Thyroid gland (tissue), 4 donors: ENCODE data around the gene ANXA2. TPM values are rescaled to one million over a fixed set of nuclear protein-coding genes. Genes with fewer than 3 reads are reported as not detected.

ENCODE experiments used
- DNase-seq, 2 donors: peaks; one replicate each; pipeline ENCODE4 v3.0.0-alpha.2; 2019
- H3K27ac ChIP-seq, 3 donors: fragments of 200-600 bp; sonication (generic); 1 replicate in 2 of 3; 2 replicates in 1 of 3; pipeline ENCODE4 v1.5.1; 2016 to 2019; ENCODE audit warnings: mild to moderate bottlenecking in 1 of 3, moderate library complexity in 1 of 3
- H3K27me3 ChIP-seq: fragments of 200-600 bp; sonication (generic); one replicate; pipeline ENCODE4 v1.5.1; 2019
- H3K36me3 ChIP-seq, 2 donors: fragments of 200-600 bp; sonication (generic); one replicate each; pipeline ENCODE4 v1.5.1; 2016 to 2019
- H3K4me1 ChIP-seq, 2 donors: fragments of 200-600 bp; sonication (generic); one replicate each; pipeline ENCODE4 v1.5.1; 2017 to 2019
- H3K4me3 ChIP-seq, 3 donors: fragments of 200-600 bp; sonication (generic); replicated peaks in 1 of 3; 1 replicate in 2 of 3; 2 replicates in 1 of 3; pipeline ENCODE4 v1.5.1; 2016; ENCODE audit warnings: mild to moderate bottlenecking in 1 of 3
- H3K9me3 ChIP-seq: fragments of 200-600 bp; sonication (generic); one replicate; pipeline ENCODE4 v1.5.1; 2017
- POLR2A ChIP-seq, 2 donors: fragments of 450-650 bp; IDR thresholded peaks; one replicate each; pipeline ENCODE4 v1.6.1; 2017; ENCODE audit warnings: antibody characterized with exemption in 2 of 2, mild to moderate bottlenecking in 2 of 2, moderate library complexity in 1 of 2
- WGBS, 2 donors: methylation state at CpG; one replicate each; pipeline ENCODE4 v1.1.5; 2017; 5-methylcytosine and 5-hydroxymethylcytosine counted together
- intact Hi-C: fragments of 100-400 bp; cut with DNase I; formaldehyde crosslinking; loops from one replicate; pipeline ENCODE4 v1.15.1; 2023
- total RNA-seq, 4 donors: library from RNA; depleted of rRNA; stranded (reverse); fragments of >200 nt; gene quantifications; one replicate each; pipeline ENCODE4 v1.2.3, GENCODE V29; 2016
- TF ChIP-seq, protein P1 (sequence below), 6 experiments: fragments of 200-600 bp in 3 of 6; fragments of 450-650 bp in 3 of 6; sonication (generic) in 3 of 6; IDR thresholded peaks; one replicate each; pipeline ENCODE4 v1.5.1; 2016 to 2019; ENCODE audit warnings: antibody characterized with exemption in 6 of 6, mild to moderate bottlenecking in 2 of 6, inconsistent platforms in 1 of 6, moderate library complexity in 1 of 6

Gene ANXA2
- total RNA-seq, 4 donors from 2014 or later, result 436 to 796 (median 612) TPM

DNA sequence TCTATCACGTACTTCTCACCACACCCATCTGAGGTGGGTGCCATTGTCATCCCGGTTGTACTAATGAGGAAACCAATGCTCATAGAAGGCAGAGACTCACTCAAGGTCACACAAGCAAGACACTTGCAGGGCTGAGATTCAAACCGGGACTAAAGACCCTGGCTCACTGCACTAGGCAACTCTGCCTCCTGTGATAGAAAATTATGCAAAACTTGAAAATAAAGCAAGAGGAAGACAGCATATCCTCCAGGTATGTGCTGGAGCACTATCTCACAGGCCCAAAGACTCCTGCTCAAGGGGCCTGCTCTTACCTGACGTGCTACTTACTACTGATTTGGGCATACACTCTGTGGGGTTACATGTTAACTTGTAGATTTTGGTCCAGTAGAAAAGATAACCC, 25.6 kb downstream of the ANXA2 start:
- WGBS, 2 donors, result 90 to 96% methylated on average over 4 of the region's 4 CpGs
- Histone ChIP-seq H3K4me1 (peaks cover 85 to 89% of the 10 kb centered on the region in 2 donors), H3K9me3 (no peaks in the 10 kb centered on the region), H3K4me3 (no peak overlapping the region), H3K27ac (peak overlapping the region in 2 of 3 donors; percentile 89 to 96), H3K27me3 (no peaks in the 10 kb centered on the region), H3K36me3 (peaks cover 5 to 7% of the 10 kb centered on the region in 2 donors)
- TF ChIP-seq, protein P1, sequence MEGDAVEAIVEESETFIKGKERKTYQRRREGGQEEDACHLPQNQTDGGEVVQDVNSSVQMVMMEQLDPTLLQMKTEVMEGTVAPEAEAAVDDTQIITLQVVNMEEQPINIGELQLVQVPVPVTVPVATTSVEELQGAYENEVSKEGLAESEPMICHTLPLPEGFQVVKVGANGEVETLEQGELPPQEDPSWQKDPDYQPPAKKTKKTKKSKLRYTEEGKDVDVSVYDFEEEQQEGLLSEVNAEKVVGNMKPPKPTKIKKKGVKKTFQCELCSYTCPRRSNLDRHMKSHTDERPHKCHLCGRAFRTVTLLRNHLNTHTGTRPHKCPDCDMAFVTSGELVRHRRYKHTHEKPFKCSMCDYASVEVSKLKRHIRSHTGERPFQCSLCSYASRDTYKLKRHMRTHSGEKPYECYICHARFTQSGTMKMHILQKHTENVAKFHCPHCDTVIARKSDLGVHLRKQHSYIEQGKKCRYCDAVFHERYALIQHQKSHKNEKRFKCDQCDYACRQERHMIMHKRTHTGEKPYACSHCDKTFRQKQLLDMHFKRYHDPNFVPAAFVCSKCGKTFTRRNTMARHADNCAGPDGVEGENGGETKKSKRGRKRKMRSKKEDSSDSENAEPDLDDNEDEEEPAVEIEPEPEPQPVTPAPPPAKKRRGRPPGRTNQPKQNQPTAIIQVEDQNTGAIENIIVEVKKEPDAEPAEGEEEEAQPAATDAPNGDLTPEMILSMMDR (IDR thresholded peaks at IDR 0.05), result no peak
- no peak for TF ChIP-seq POLR2A (IDR thresholded peaks at IDR 0.05)
- intact Hi-C loops, result no loop called here
- DNase-seq, result no peak

DNA sequence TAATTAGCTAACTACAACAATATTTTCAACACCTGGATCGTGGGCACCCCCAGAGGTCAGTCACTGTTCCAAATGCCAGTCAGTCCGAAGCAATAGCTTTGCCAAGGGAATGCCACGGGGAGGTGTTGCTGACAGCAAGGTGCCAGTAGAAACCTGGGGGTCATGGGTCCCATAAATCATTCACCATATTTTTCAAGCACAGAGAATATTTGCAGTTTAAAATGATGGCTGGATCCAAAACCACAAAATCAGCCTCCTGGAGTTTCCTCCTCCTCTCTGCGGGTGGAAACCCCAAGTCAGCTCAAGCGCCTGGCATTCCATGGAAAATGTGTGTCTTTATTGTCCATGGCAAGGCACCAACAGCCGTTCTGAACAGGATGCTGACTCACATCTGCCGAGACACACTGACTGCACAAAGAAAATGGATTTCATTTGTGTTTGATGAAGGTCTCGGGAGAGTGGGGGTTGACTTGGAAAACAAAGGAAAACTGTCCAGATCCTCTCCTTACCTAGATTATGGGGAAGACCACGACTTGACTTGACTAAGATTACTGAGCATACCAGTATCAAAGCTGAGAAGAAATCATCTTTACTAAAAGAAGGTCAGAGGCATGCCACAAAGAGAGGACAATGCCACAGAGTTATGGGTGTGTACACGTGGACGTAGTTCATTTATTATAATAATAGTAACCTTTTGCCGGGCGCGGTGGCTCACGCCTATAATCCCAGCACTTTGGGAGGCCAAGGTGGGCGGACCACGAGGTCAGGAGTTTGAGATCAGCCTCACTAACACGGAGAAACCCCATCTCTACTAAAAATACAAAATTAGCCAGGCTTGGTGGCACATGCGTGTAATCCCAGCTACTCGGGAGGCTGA, 26.4 kb downstream of the ANXA2 start:
- Histone ChIP-seq H3K36me3 (peaks cover 2% of the 10 kb centered on the region in 2 donors), H3K27ac (peak overlapping the region; percentile 27 to 96 (median 89)), H3K4me3 (no peak overlapping the region), H3K4me1 (peaks cover 77 to 81% of the 10 kb centered on the region in 2 donors), H3K27me3 (no peaks in the 10 kb centered on the region), H3K9me3 (no peaks in the 10 kb centered on the region)
- intact Hi-C loops, result no loop called here
- TF ChIP-seq POLR2A (IDR thresholded peaks at IDR 0.05), result no peak
- TF ChIP-seq, protein P1 (IDR thresholded peaks at IDR 0.05), result no peak
- peak; percentile 38 to 40 for DNase-seq
- whole genome bisulfite sequencing, 2 donors, result 78 to 79% methylated on average over 20 of the region's 20 CpGs

DNA sequence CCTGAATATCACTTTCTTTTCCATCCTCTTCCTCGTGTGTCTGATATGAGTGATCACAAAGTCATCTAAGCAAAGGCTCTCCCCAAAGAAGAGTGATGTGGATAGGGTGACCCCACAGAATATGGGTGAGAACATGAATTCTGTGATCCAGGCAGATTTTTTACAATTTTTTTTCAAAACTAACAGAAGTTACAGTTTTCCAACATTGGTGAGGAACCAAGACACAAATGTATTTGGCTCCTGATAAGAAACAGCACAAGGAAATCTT, 27.0 kb downstream of the ANXA2 start:
- intact Hi-C loops, result no loop called here
- Histone ChIP-seq H3K4me3 (no peak overlapping the region), H3K36me3 (no peaks in the 10 kb centered on the region), H3K9me3 (no peaks in the 10 kb centered on the region), H3K4me1 (peaks cover 73 to 75% of the 10 kb centered on the region in 2 donors), H3K27ac (peak overlapping the region; percentile 13 to 96 (median 89)), H3K27me3 (no peaks in the 10 kb centered on the region)
- DNase-seq, result no peak
- no peak for TF ChIP-seq POLR2A (IDR thresholded peaks at IDR 0.05)
- TF ChIP-seq, protein P1 (IDR thresholded peaks at IDR 0.05), result no peak
- WGBS, 2 donors, result 73 to 83% methylated on average over 1 of the region's 1 CpG

DNA sequence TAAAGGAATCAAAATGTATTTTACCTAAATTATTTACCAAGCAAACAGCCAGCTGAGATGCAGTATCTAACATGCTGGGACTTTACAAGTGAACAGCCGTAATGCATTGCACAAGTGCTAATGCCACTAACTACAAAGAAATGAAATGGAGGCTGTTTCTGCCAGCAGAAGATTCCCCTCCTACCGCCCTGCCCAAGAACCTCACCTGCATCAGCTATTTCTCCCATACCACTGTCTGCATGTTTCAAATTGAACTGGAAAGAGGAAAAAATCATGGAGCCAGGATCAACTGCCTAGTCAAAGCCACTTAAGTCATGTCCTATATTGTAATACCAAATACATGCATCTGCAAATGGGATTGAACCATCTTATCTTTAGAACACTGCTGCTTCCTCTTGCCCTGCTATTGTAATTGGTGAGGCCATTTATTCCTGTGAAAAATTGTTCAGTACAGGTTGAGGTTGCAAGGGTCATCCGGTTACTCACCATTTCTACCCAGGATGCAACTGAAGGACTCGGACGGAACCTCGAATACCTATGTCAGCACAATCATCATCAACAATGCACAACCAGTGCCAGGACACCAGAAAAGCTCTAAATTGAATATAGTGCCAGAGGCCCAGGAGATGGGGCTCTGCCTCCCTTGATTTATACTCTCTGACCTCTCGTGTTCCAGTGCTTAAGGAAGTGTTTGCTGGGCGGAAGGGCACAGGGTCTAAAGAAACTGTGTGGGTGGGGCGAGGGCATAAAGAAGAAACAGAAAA, 27.5 kb downstream of the ANXA2 start:
- peaks cover 68 to 73% of the 10 kb centered on the region in 2 donors for H3K4me1 ChIP-seq
- no peaks in the 10 kb centered on the region for H3K9me3 ChIP-seq
- WGBS, 2 donors, result 88 to 89% methylated on average over 9 of the region's 9 CpGs
- TF ChIP-seq POLR2A (IDR thresholded peaks at IDR 0.05), result no peak
- TF ChIP-seq, protein P1 (IDR thresholded peaks at IDR 0.05), result no peak
- peak overlapping the region in 2 of 3 donors; percentile 89 to 96 for H3K27ac ChIP-seq
- H3K36me3 ChIP-seq, result no peaks in the 10 kb centered on the region
- no peaks in the 10 kb centered on the region for H3K27me3 ChIP-seq
- intact Hi-C loops, result no loop called here
- no peak overlapping the region for H3K4me3 ChIP-seq
- DNase-seq, result no peak

DNA sequence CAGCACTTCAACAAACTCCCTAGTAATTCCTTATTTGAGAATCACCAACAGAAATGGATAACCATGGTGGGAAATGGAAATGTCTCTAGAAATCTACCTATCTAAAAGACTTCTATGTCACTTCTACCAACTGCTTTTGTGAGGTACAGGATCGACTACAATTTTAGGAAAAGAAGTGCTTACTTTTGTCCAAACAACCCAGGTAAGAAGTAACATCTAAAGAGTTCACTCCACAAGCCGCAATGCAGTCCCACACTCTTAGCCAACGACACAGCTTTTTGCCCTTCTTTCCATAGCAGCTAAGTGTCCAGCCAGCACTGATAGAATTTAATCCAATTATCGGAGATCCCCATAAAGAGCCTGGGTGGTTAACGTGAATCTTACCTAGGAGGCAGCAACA, 28.1 kb downstream of the ANXA2 start:
- 56 to 73% methylated on average over 5 of the region's 5 CpGs for WGBS, 2 donors
- H3K27me3 ChIP-seq, result no peaks in the 10 kb centered on the region
- H3K9me3 ChIP-seq, result no peaks in the 10 kb centered on the region
- peak overlapping the region; percentile 66 to 96 (median 89) for H3K27ac ChIP-seq
- intact Hi-C loops, result no loop called here
- peaks cover 63 to 68% of the 10 kb centered on the region in 2 donors for H3K4me1 ChIP-seq
- no peak overlapping the region for H3K4me3 ChIP-seq
- H3K36me3 ChIP-seq, result no peaks in the 10 kb centered on the region
- DNase-seq, result no peak
- TF ChIP-seq, protein P1 (IDR thresholded peaks at IDR 0.05), result no peak
- TF ChIP-seq POLR2A (IDR thresholded peaks at IDR 0.05), result no peak
